Forelimb muscle (tissue), 1 donor: ENCODE data around the gene PON2. TPM values are rescaled to one million over a fixed set of nuclear protein-coding genes. Genes with fewer than 3 reads are reported as not detected.
"Not testable (repeated sequence)": the region's sequence is repeated elsewhere in the genome, so short reads cannot be mapped to it uniquely, and the experiment has no call there.

Experiments
- DNase-seq: peaks from one replicate; pipeline ENCODE4 v3.0.0-alpha.2; 2013; ENCODE audit warnings: low read depth
- polyA plus RNA-seq: library from polyadenylated mRNA; unstranded; fragments of 120-200 nt; gene quantifications from one replicate; pipeline ENCODE4 v1.2.1, GENCODE V29; 2013; ENCODE audit not compliant: insufficient read length

The PON2 gene
- polyA plus RNA-seq, 1 donor: 115 TPM

DNA sequence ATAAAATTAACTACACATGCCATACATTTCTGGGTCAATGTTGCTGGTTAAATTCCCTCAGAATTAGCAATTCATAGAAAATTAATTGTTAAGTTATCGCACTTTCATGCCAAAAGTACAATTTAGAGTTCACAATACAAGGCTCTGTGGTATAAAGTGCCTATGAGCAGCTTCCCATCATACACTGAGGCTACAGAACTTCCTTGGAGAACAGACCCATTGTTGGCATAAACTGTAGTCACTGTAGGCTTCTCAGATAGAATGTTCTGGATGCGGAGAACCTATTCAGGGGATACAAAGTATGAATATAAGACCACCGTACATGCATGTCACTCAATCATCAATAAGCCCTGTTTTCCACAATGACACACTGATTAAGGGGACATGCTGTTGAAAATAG lies 29.6 kb downstream of the PON2 start:
- no peak for DNase-seq

DNA sequence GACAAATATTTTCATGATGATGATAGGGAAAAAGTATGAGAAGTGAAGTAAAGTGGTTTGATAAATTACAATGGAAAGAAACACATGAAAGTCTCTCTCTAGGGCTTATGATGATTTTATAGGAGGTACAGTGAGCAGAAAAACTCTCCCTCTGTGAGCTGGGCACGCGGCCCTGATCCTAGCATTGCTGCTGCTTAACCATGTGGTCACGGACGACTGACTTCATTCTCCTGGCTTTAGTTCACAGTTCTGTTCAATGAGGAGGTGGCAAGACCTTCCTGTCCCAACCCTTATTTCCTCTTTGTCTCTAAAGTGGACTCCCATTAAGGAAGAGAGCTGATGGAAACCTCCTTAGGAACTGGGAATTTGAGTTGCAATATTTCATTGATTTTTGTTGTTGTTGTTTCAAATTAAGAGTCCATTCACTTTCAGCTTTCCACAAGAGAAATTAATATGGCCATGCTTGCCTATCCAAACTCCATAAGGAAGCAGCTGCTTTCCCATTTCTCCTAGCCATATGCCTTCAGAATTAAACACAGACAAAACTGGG lies 30.4 kb downstream of the PON2 start:
- no peak for DNase-seq

DNA sequence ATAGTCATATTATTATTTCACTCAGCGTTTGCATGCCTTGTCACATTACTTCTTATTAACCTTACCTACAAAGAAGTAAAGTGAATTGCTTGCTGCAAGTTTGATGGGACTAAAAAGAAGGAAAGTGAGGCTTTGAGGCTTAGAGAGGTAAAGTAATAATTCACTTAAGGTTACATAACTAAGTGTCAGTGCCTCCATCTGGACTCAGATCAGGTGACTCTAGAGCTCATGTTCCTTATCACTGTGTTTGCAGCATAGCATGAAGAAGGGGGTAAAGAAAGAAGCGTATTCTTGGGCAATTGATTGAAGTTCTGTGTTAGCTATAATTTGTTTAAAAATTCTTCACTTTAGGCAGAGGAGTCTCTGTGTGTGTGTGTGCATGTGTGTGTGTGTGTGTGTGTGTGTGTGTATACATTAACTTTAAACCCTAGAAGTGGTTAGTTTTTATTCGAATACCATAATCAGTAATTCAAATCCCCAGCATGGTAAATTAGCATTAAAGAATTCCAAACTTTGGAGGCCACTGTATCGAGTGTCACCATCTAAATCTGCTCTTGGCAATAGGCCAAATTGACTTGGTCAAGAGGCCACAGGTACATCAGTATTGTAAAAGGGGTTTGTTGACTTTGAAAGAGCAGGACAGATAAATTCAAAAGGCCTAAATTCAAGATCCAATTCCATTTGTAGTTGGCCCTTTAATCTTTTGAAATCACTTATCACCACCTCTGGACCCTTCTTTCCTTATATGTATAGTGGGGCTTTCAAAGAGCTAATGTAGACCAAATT lies 36.5 kb downstream of the PON2 start:
- no peak for DNase-seq

DNA sequence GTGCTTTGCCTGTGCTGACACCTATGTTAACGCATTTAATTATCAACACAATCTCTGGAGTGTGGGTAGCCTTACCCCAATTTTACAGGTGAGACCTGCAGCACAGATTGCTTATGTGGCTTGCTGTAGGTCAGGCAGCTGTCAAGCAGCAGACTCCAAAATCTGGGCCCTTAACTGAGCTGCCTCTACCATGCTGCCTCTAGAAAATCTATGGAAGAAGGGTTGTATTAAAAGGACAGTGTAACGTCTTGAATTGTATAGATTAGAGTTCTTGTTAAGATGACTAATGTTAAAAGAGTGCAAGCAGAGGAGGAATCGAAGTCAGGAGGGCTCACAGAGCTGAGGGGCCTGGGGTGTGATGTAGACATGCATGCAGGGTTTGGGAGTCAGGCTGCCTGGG lies 37.4 kb downstream of the PON2 start:
- DNase-seq: no peak

DNA sequence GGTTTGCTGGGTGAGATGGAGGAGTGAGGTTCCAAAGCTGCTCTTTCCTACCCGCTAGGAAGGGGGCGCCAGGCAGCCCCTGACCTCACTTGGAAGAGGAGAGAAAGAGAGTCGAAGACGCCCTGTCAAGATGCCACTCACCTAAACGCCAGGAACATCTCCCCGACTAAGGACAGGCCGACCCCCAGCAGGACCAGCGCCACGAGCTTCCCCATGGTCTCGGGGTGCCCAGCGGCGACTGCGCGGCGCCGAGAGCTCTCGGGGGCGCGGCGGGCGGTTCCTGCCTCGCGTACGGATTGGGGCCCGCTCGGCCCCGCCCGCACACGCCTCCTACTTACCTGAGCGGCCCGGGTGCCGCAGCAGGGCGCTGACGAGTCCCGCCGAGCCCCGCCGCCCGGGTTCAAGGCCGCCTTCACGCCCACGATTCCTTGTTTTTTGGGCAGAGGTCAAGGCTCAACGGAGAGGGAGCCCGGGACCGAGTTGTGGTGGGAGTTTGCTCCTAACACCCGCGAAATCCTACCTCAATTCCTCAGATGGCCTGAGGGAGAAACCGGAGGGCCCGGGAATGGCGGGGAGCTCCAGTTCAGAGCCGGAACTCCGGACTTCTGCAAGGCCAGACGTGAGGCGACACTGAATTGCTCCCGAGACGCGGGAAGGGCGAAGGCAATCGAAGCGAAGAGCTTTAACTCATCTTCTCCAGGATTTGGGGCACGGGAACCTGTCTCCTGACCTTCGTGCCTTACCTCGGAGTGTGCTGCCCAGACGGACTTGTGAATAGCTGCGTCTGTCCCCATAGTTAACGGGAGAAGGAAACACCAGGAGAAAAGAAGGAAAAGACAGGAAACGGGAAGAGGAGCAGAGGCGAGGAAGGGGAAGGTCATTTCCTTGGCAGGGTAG lies 38.4 kb downstream of the PON2 start, which contains the start of gene PON3:
Gene PON3, minus strand, starts transcription at position 240 of the 897 bp plus-strand sequence. Its CDS starts 25 bp downstream, at position 215.
- no peak for DNase-seq

DNA sequence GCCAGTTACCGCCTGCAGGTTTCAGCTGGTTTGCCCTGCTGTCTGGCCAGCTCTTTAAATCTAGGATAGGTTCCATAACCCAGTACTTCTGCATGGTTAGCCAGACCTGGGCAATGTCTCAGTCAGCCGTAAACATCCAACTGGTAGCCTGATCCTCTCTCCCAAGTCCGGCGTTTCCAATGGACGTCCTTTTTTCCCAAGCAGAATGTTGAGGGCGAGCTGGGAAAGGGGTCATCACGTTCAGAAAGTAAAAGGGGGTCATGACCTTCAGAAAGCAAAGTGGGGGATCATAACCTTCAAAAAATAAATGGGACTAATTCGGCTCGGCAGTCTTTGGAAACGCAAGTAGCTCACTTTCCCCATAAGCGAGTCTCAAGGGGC lies 39.1 kb downstream of the PON2 start:
- no peak for DNase-seq

DNA sequence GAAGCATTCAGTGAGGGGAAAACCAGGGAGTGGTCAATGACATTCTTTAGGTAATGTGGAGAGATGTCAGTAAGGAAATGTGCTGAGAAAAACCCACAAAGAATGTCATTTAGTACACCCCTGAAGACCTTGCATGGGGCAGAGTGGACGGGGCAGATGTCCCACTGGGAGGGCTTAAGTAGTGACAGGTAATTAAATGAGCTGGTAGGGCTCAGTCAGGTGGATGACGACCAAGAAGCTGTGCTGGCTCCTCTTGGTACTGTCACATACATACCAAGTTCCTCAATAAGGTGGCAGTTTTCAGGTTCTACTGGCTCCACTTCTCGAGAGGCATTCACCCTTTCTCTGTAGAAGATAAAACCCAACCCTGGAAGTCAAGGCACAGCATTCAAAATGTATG lies 40.5 kb downstream of the PON2 start:
- DNase-seq: no peak

DNA sequence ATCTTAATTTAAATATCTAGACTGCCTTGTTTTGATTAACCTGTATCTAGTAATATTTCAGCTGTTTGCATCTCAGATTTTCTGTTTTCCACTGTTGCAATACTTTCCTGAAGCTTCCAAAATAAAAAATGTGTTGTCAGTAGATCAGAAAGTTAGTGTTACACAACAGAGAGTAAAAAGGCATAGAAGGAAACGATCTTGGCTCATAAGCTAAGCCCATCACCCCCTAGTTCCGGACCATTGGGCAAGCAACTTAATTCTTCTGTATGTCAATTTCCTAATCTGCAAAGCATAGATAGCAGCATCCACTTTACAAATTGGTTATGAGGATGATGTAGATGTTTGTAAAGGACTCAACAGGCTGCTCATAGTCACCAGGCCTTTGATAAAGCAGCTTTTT lies 43.1 kb downstream of the PON2 start:
- DNase-seq: no peak

DNA sequence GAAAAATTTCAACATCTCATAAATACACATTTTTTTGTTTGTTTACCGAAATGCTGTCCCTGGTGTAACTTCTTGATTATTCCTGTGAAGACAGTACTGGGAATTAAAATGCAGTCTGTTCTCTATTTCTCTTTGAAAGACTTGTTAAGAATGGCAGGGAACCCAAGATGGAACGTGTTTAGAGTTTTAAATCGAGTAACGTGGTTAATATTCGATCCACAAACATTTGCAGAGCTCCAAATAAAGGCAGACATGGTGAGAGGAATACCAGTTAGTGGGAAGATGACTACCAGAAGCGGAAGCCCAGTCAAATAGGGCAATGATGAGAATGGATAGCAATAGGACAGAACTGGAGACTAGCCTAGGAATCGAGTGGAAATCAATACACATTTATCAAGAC lies 45.3 kb downstream of the PON2 start:
- no peak for DNase-seq

DNA sequence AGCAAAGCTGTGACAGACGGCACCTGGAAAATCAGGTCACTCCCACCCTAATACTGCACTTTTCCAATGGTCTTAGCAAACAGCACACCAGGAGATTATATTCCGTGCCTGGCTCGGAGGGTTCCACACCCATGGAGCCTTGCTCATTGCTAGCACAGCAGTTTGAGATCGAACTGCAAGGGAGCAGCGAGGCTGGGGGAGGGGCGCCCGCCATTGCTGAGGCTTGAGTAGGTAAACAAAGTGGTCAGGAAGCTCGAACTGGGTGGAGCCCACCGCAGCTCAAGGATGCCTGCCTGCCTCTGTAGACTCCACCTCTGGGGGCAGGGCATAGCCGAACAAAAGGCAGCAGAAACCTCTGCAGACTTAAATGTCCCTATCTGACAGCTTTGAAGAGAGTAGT lies 55.4 kb downstream of the PON2 start:
- not testable (repeated sequence) for DNase-seq

DNA sequence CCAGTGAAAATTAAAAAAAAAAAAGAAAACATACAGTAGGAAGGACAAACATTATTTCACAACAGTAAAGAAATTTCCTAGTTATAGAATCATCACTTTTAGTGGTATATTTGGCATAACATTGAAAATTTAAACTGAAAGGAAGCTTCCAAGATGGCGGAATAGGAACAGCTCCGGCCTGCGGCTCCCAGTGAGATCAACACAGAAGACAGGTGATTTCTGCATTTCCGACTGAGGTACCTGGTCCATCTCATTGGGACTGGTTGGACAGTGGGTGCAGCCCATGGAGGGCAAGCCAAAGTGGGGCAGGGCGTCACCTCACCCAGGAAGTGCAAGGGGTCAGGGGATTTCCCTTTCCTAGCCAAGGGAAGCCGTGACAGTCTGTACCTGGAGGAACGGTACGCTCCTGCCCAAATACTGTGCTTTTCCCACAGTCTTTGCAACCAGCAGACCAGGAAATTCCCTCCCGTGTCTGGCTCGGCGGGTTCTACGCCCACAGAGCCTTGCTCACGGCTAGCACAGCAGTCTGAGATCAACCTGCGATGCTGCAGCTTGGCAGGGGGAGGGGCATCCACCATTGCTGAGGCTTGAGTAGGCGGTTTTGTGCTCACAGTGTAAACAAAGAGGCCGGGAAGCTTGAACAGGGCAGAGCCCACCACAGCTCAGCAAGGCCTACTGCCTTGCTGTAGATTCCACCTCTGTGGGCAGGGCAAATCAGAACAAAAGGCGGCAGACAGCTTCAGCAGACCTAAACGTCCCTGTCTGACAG lies 58.0 kb downstream of the PON2 start:
- DNase-seq: no peak

DNA sequence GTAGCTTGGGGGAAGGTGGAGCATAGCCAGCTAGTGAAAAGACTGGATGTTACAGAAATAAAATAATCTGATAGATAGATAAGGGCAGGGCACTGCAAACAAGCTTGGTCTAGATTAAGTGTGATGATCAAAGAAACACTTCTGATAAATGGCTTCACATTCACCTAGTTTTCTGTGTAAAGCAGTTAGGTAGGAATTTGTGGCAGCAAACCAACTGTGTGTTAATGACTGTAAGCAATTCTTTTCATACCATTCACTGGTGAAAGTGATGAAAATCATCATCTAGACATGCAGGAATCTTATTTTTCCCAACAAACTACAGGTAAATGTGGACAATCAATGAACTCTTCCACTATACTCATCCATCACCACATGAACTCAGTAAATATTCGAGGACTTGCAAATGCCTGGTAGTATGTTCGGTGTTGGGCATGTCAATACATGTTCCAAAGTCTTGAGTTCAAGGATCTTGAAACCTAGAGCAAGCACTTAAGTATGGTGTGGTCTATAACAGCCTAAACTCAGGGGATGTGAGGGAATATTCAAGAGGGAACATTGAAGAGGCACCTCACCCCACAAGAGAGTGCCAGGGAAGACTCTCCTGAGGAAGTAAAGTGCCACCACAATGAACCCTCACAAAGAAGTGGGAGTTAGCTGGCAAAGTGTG lies 59.1 kb downstream of the PON2 start:
- no peak for DNase-seq

DNA sequence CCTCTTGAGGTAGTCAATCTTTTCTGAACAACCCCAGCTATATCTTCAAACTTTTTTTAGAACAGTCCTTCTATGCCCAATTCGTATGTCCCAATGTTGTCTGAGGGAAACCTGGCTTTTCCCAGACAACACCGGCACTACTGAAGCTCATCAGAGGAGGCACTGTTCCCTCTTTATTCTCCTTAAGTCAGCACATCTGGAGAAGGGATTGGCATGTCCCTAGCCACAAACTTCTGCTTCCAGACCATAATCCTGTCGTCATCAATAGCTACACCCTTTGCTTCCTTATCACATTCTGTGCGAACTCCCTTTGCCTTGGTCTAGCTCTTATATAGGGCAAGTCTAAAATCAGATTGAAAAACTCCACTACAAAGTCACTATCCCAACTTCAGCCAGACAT lies 61.5 kb downstream of the PON2 start:
- no peak for DNase-seq

DNA sequence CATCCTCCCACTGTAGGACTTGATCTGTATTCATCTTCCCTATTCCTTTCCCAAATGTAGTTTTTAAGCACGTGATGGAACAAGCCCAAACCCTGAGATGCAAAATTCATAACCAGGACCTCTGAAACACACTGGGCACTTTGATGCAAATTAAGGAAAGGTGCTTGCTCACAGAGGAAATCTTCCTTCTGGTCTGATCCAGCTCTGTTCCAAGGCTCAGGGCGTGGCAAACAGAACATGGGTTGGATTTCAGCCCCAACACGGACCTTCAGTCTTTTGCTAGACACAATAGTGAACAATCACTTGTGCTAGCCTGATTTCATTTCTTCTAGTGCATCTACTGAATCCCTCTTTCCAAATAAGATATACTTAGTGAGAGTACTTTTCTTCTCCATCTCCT lies 66.6 kb downstream of the PON2 start:
- no peak for DNase-seq

DNA sequence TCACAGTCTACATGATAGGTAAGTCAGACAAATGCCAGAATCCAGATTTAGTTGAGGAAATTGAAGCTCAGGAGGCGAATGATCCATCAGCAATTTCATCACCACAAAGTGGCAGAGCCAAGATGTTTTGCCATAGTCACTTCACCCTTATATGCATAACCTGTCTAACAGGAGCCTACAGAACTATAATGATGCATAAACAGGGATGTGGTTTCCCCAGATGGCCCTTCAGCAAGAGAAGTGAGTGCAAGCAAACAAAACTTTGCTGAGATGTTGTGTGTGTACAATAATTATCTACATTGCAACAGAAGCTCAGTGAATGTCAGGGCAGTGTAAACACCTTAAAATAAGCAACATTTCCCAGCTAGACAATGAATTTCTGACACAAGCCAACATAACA lies 67.2 kb downstream of the PON2 start:
- no peak for DNase-seq

DNA sequence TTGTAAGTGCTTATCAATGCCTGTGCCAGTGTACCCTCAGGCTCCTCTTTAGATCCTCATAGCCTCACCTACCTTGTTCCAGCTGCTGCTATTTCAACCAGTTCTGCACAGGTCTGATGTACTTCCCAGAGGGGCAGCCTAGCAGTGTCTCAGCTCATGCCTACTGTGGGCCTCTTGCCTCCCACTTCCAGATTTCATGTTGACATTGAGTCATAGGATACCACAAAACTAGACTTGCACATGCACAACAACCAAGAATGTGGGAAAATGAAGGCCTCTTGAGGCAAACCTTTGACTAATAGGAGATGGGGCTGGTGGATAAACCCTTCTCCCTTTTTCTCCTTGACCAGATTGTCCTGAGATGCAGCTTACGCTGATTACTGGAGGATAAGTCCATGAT lies 69.7 kb downstream of the PON2 start:
- DNase-seq: no peak

DNA sequence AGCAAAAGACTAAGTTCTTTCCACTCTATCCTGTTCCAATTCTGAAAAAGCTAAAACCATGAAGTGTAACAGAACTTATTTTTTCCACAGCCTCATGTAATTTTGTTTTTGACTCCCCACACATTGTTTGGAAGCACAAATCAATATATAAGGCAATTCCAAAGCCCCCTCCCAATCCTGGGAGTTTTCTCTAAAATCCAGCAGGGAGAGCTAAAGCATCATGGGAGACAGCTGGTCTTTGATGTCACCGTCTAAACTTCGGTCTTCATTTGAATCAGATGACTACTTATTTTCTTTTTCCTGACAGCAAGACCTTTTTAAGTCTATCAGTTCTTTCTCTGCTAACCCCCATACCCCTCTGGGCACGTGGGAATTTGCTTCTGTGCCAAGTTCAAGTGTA lies 77.2 kb downstream of the PON2 start:
- no peak for DNase-seq
